GM19238 (cell line): ENCODE measurements around the gene MRGPRG.
"Not testable (repeated sequence)": the region's sequence is repeated elsewhere in the genome, so short reads cannot be mapped to it uniquely, and the experiment has no call there.

ENCODE experiments used
- DNase-seq: peaks from one replicate; pipeline ENCODE4 v3.0.0; 2011; ENCODE audit warnings: low spot score; ENCODE audit not compliant: insufficient read length

The MRGPRG gene, protein sequence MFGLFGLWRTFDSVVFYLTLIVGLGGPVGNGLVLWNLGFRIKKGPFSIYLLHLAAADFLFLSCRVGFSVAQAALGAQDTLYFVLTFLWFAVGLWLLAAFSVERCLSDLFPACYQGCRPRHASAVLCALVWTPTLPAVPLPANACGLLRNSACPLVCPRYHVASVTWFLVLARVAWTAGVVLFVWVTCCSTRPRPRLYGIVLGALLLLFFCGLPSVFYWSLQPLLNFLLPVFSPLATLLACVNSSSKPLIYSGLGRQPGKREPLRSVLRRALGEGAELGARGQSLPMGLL

DNA sequence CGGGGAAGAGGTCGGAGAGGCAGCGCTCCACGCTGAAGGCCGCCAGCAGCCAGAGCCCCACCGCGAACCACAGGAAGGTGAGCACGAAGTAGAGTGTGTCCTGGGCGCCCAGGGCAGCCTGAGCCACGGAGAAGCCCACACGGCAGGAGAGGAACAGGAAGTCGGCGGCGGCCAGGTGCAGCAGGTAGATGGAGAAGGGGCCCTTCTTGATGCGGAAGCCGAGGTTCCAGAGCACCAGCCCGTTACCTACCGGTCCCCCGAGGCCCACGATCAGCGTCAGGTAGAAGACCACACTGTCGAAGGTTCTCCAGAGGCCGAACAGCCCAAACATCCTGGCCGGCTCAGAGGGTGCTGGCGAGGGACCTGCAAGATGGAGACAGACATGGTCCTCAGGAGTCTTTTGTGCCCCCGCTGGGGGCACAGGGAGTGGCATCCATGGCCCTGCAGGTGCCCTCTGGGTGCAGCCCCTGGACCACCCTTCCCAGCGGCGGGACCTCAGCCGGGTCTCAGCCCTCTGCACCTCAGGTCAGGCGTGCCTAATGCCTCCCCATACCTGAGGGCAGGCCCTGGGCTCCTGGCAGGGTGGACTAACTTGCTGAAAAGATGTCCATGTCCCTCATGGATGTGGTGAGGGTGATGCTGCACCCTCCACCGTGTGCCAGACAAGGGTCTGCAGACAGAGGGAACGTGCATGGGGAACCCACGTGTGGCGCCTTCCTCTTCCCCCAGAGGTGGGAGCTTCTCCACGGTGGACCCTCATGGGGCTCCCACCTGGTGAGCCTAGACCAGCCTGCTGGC, at the start of gene MRGPRG:
TSS of gene MRGPRG (minus strand) at position 331 of the 798 bp plus-strand sequence. CDS start at position 331, 0 bp downstream.
- no peak for DNase-seq

DNA sequence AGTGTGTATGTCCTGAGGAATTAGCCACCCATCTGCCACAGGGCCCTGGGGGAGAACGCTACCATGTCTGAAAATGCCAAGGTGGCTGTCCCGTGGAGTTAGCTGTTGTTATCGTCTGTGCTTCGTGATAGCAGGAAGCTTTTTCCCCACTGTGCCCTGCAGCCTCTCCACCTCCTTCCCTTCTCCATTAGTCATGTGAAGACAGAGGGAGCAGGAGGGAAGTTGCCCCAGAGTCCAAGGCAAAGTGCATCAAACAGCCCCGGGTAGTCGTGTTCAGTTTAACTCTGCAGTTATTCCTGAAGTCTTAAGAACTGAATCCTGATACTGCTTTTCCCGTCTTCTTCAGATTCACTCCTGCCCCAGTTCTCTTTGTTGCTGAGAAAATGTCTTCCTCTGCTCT, 43.9 kb upstream of the MRGPRG start:
- not testable (repeated sequence) for DNase-seq

DNA sequence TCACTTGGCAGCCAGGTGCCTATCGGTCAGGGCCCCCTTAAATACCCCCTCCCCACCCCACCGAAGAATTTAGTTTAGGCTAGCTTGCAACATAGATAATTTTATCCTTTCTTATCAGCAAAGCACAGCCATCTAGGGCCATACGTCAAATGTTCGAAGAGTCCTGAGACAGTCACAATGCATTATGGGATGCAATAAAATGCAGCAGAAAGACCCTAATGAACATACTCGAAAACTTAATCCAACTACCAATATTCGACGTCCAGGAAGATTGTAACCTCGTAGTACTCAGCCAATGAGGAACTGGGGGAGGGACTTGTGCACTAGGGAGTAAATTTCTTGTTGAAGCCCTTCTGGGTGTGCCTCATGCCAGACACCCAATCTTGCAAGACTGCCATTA, 43.2 kb upstream of the MRGPRG start:
- not testable (repeated sequence) for DNase-seq

DNA sequence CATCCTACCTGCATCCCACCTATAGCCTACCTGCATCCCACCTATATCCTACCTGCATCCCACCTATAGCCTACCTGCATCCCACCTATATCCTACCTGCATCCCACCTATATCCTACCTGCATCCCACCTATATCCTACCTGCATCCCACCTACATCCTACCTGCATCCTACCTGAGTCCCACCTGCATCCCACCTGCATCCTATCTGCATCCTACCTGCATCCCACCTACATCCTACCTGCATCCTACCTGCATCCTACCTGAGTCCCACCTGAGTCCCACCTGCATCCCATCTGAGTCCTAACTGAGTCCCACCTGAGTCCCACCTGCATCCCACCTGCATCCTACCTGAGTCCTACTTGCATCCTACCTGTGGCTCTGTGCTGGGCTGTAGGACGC, 38.9 kb upstream of the MRGPRG start:
- DNase-seq, result not testable (repeated sequence)

DNA sequence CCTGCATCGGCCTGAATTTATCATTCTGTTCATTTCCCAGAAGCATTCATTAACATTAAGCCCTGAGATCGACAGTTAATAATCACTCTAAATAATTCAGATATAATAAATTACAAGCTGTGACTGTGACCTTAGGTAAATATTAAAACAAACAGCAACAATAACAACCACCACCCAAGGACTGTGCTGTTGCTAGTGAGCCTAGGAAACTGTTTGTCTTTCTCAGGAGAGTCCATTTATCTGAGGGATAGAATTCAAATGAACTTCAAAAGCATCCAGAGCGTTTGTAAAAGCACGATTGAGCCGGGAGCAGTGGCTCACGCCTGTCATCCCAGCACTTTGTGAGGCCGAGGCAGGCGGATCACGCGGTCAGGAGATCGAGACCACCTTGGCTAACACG, 36.6 kb upstream of the MRGPRG start:
- not testable (repeated sequence) for DNase-seq

DNA sequence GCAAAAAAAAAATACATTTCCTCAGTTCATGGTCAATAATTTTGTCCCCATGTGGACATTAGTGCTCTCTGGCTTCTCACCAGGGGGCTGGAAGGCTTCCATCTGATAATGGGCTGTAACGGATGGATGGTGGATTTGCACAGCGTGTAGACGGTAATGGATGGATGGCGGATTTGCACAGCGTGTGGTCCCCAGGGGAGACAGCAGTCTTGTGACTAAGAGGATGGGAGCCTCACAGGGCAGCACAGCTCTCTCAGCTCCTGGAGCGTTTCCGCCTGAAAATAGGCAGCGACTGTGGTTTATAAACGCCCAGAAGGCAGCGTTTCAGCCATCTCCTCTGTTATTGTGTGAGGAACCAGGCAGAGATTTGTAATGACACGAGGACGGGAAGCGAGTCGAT, 36.2 kb upstream of the MRGPRG start:
- DNase-seq, result not testable (repeated sequence)

DNA sequence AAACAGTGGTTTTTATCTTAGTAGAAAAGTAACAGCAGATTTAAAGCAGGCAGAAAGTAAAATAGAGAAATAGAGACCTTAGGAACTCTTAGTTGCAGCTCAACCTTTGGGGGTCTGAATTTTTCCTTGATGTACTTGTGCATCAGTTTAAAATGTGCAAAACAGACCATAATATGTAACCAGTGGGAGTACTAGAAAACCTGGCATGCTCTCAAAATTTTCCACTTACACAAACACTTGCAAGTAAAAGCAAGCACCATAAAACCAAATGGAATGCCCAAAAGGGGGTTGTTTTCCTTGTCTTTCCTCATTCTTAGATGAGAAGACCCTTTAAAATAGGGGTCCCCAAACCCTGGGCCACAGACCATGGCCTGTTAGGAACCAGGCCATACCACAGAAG, 26.5 kb upstream of the MRGPRG start:
- DNase-seq, result no peak

DNA sequence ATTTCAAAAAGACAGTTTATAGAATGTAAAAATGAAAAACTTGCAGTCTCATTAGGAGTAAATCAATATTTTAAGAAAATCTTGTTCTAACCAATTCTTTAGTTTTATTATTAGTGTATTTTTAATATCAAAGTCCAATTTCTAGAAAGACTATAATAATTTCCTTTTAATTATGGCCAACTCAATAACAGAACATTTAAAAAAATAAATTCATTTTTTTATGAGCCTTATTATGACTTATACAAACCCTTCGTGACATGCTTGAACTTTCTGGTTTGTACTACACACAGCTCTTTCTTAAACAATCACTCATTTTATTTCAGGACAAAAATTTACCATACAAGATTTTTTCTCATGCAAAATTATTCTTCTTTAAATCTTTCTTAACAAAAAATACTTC, 25.3 kb upstream of the MRGPRG start:
- DNase-seq, result no peak

DNA sequence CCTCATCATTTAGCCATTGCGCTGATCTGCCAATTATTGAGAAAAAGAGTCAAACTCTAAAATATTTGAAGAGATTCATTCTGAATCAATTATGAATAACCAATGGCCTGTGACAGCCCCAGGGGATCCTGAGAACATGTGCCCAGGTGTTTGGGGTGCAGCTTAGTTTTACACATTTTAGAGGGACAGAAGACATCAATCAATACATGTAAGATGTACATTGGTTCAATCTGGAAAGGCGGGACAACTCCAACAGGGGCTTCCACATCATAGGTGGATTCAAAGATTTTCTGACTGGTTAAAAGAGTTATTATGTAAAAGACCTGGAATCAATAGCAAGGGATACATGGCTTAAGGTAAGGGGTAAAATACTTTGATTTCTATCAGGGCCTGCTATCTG, 18.5 kb upstream of the MRGPRG start:
- DNase-seq, result no peak

DNA sequence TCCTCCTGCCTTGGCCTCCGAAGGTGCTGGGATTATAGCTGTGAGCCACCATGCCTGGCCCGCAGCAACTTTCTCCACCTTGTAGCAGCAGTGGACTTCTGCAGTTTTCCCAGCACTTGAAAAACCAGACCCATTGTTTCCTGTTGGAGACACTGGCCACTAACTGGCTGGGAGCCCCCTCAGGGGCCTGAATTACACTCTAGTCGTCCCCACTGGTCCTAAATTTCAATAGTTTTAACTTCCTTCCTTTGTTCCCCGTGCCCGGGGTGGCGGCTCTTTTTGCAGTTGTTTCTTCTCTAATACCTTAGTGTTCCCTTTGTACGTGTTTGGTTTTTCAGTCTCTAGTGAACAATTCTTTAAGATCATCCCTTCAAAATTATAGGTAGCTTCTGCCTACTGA, 16.2 kb upstream of the MRGPRG start:
- no peak for DNase-seq

DNA sequence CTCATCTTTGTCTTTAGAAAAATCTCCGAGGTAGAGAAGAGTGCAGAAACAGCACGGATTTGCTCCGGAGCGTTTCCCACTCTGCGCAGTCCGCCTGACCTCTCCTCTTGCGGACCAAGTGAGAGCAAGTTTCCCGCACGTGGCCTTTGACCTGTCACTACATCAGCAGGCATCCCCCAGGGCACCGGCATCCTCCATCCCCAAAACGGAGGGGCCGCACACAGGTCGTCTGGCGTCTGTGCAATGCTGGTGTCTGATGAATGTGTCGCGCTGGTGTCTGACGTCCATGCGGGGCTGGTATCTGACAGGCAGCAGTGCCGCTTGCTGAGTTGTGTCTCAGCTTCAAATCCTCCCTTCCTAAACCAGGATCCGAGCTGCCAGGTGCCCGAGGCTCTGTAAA, 14.3 kb upstream of the MRGPRG start:
- DNase-seq, result no peak

DNA sequence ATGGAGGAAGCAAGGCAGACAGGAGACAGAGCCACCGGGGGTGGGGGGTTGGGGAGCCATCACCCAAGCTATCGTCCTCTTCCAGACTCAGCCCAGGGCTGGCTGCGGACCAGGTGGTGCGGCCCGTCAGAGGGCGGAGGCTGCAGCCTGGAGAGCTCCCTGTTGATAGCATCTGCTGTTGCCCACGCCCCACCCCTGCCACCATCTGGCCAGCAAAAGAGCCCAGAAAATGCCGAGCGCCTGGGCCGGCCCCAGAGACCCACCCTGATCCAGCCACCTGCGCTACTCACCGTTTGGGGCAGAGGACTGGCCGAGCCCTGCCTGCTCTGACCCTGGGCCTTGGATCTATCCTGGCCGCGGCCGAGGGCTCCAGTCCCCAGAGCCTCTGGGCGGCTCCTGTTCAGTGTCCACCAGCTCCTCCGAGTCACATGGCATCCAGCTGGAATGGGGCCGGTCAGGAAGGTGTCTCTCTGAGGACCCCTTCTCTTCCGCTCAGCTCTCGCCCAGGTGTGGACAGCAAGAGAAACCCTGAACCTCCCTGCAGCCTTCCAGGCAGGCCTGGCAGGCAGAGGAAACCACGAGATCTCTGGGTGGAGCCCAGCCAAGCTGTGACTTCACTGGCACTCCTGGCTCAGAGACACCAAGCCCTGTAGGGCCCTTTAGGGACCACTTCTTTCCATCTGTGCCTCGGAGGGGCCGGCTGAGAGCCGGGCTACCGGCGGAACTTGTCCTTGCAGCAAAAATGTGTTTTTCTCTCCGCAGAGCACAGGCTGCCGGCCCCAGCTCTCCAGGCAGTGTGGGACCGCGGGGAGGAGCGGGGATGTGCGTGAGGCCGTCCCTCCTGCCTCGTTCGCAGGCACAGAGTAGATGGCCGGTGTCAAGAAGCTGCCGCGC, 13.5 kb upstream of the MRGPRG start, which contains the start of gene MRGPRE:
TSS of gene MRGPRE (minus strand) at position 567 of the 894 bp plus-strand sequence. CDS start 3,618 bp downstream, outside the sequence.
- DNase-seq, result no peak

DNA sequence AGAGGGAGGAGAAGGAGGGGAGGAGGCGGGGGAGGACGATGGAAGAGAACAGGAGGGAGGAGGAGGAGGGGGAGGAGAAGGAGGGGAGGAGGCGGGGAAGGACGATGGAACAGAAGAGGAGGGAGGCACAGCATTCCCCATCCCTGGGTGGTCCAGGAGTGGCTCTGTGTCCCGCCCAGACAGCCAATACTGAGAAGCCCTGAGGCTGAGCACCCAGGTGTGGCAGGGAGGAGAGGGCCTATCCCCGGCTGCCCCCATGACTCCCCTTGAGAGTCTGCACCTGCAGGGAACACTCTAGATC, 12.9 kb upstream of the MRGPRG start:
- DNase-seq, result no peak

DNA sequence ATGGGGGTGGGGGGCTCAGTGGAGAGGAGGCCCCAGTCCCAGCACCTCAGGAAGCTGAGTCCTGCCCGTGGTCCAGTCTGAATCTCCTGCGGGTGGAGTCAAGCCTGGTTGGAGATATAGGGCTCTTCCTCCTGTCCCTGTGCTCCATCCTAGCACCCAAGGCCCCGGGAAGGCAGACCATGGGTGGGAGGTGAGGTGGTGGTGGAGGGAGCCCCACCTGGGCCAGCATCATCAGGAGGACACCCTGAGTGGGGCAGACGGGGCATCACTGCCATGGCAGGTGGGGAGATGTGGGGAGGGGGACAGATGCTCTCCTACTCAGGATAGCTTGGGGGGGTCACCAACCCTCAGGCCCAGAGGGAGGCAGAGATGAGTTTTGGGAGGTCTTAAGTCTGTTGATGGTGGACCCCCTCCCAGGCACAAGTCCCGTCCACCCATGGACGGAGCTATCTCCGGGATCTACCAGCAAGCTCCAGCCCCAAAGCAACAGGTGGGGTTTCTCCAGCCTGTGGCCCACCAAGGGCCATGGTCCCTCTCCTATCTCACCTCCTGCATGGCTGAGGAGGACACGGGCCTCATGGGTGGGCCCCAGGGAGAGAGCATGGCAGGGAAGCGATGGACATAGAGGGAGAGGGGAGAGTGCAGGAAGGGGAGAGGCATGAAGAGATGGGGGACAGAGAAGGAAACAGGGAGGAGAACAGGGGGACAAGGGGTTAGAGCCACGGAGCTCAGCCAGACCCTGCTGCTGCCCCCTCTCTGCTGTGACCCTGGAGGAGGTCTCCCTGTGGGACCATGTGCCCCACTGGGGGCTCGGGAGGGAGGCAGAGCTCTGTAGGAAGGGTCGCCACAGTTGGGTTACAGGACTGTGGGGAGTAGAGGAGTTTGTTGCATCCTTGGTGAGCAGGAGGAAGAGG, 12.3 kb upstream of the MRGPRG start:
- no peak for DNase-seq

DNA sequence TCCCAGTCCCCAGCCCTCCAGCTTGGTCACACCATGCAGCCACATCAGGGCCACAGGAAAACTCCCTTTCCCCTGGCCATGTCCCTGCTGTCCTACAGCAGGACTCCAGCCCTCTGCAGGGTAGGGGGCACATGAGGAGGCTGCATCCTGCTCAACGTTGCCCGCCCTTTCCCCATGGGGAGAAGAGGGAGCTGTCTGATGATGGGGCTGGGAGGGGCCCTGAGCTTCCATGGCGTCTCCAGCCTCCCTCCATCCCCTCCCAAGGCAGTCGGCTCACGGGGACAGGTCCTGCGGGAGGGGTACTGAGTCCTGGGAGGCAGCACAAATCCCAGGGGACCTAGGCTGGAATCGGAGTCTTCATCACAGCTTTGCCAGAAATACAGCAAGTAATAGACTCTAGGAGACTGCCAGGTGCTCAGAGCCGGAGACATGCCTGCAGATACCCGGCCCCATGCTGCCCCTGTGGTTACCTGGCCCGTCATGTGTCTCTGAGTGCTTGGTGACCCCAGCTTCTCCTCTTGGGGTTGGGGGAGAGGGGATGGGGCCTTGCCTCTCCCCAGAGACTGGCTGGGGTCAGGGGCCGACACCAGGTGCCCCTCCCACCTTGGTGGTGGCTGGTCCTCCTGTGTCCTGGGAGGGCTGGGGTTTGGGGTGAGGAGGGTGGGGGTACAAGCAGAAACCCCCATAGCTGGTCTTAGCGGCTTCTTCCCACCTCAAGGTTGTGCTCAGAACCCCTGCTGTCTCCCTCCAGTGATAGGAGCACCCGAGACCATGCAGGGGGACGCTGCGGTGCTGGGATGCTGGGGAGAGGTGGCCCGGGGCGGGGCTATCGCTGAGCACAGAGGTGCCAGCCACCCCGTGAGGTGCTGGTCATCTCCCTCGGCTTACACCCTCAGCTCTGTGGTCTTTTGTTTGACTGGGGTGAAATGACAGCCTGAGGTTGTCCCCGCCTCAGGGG, 11.3 kb upstream of the MRGPRG start:
- no peak for DNase-seq

DNA sequence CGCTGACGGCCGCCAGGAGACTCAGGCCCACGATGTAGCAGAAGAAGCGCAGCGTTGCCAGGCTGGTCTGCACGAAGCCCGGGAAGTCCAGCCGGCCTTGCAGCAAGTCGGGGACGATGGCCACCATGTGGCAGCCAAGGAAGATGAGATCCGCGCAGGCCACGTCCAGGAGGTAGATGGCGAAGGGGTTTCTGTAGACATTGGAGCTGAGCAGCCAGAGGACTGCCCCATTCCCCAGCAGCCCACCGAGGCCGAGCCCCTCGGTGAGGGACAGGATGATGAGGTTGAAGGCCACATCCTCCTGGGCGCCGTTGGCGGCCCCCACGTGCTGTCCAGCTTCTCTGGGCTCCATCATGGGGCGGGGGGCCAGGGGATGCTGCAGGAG, 9.8 kb upstream of the MRGPRG start:
- no peak for DNase-seq

DNA sequence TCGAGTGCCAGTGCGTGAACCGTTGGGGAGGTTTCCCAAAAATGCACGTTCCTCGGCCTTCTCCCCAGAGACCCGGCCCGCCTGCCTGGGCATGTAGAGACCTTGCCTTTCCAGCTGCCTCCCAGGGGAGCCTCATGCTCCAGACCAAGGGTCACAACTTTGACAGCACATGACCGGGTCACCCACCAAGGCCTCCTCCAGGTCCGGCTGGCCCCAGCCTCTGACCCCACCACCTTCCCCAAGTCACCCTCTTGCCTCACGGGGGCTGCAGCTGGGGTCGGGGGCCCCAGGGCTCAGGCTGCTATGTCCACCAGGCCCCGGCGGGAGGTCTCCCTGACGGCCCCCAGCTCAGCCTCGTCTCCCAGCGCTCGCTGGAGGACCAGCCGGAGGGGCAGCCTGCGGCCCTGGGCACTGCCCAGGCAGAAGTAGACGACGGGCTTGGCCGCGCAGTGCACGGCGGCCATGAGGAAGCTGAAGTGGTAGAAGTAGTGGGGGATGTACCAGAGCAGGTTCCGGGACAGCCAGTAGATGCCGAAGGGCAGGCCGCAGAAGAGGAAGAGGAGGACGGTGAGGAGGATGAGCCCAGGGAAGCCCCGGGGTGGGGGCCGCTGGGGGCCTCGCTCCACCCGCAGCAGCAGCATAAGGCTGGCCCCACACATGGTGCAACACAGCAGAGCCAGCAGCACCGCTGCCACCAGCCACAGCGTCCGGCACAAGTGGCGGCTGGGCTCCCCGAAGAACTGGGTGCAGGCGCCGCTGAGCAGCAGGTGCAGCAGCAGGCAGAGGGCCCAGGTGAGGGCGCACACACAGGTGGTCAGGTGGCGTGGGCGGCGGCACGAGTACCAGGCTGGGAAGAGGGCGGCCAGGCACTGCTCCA, 9.2 kb upstream of the MRGPRG start:
- DNase-seq, result no peak

DNA sequence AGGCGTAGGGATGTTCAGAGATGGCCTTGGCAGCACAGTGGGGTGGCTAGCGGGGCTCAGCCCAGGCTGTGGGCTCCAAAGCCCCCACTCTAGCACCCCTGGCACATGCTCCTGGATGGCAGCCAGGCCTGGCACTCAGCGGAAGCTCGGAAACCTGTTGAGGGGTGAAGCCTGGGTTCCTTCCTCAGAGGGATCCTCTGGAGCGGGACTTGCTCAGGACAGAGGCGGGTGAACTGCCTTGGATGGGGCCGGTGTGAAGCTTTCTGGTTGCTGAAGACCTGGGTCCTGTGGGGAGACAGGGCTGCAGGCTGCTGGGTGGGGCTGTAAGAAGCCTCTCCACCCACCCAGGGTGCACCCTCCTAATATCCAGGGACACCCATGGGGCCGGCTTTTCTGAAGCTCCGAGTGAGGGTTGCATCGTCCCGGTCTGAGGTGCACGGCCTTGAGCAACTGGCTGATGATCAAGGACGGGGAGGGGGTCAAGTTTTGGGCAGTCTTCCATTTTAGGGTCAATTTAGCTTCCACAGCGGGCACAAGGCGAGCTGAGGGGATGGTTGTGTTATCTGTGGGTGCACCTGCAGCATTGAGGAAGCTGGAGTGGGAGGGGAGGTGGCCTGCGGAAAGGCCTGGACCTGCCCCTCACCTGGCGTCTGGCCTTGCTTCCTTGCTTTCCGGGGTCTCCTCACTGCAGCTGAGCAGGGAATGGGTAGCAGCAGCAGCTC, 8.4 kb upstream of the MRGPRG start:
- DNase-seq, result no peak
